Tibial nerve (tissue), 4 donors: ENCODE measurements around the gene ERC2.

Source experiments
- CTCF ChIP-seq, 5 experiments: fragments of 200-600 bp in 3 of 5; fragments of 450-650 bp in 2 of 5; sonication (generic) in 3 of 5; IDR thresholded peaks; one replicate each; pipeline ENCODE4 v1.5.1; 2016 to 2019; ENCODE audit warnings: antibody characterized with exemption in 5 of 5, mild to moderate bottlenecking in 3 of 5, moderate library complexity in 2 of 5
- EP300 ChIP-seq, 2 donors: sonication (generic); formaldehyde crosslinking; IDR thresholded peaks; one replicate each; pipeline ENCODE4 v1.6.1; 2017; ENCODE audit warnings: antibody characterized with exemption in 2 of 2, mild to moderate bottlenecking in 1 of 2
- POLR2A ChIP-seq, 2 donors: fragments of 450-650 bp; IDR thresholded peaks; one replicate each; pipeline ENCODE4 v1.6.1; 2017; ENCODE audit warnings: antibody characterized with exemption in 2 of 2, mild to moderate bottlenecking in 2 of 2, moderate library complexity in 2 of 2

GRCh38 chr3:55782351-55782750 lies 685.9 kb downstream of the ERC2 start:
- TF ChIP-seq POLR2A (IDR thresholded peaks at IDR 0.05): no peak
- TF ChIP-seq CTCF (IDR thresholded peaks at IDR 0.05): no peak
- no peak for TF ChIP-seq EP300 (IDR thresholded peaks at IDR 0.05)
